Measurements from ENCODE around the gene ENDOD1. TPM values are rescaled to one million over a fixed set of nuclear protein-coding genes. Genes with fewer than 3 reads are reported as not detected.
A peak's percentile ranks its signal among the peaks of the same experiment; 100 is the strongest.

Gene ENDOD1
- total and polyA plus RNA-seq, 4 experiments from 2014 or later, result 7.2 to 13.3 (median 11.6) TPM

GRCh38 chr11:95166781-95167180, 77.1 kb downstream of the ENDOD1 start:
- Mint-ChIP-seq H3K27ac (no peak overlapping the region), H3K4me1 (peaks cover 12 to 23% (median 16%) of the 10 kb centered on the region in 4 donors), H3K9me3 (no peaks in the 10 kb centered on the region), H3K4me3 (no peak overlapping the region), H3K27me3 (no peaks in the 10 kb centered on the region), H3K36me3 (peaks cover 4 to 17% of the 10 kb centered on the region in 2 donors)
- CTCF ChIA-PET (ENCODE audit: partially characterized antibody), result interaction anchor here (0.8 to 4.1 kb wide), 6 partner anchors 10 to 598 kb away, joined by 3 to 23 read pairs (median 6); no protein-coding TSS in a partner anchor
- peaks cover 13% of the 10 kb centered on the region for H3K4me1 ChIP-seq (ENCODE audit: insufficient read depth, low read length)
- H3K27me3 ChIP-seq (ENCODE audit: insufficient read depth, low read length), result no peaks in the 10 kb centered on the region
- H3K4me3 ChIP-seq (ENCODE audit: low read length in 2 of 2), result no peak overlapping the region
- H3K36me3 ChIP-seq (ENCODE audit: insufficient read depth, low read length), result no peaks in the 10 kb centered on the region
- DNase-seq, result no peak
- intact Hi-C loops (cut with micrococcal nuclease), result no loop called here
- H3K9me3 ChIP-seq (ENCODE audit: control insufficient read depth in 1 of 2, low read length in 2 of 2), result no peaks in the 10 kb centered on the region
- H3K27ac ChIP-seq (ENCODE audit: low read depth, low read length), result no peak overlapping the region
- POLR2A ChIA-PET (ENCODE audit: partially characterized antibody), result interaction anchor here (1.4 kb wide), 1 partner anchor 539 kb away, joined by 5 read pairs; no protein-coding TSS in a partner anchor

GRCh38 chr11:95170294-95170693, 80.6 kb downstream of the ENDOD1 start:
- peaks cover 0 to 3% (median 0%) of the 10 kb centered on the region in 4 donors for H3K4me1 Mint-ChIP-seq
- POLR2A ChIA-PET (ENCODE audit: partially characterized antibody), result interaction anchor here (0.8 kb wide), 1 partner anchor 61 kb away, joined by 3 read pairs; the partner anchor contains the start of gene SESN3
- Histone ChIP-seq H3K36me3 (ENCODE audit: insufficient read depth, low read length) (peaks cover 9% of the 10 kb centered on the region), H3K4me3 (ENCODE audit: low read length in 2 of 2) (no peak overlapping the region), H3K27me3 (ENCODE audit: insufficient read depth, low read length) (no peaks in the 10 kb centered on the region), H3K4me1 (ENCODE audit: insufficient read depth, low read length) (no peaks in the 10 kb centered on the region), H3K27ac (ENCODE audit: low read depth, low read length) (no peak overlapping the region), H3K9me3 (ENCODE audit: control insufficient read depth in 1 of 2, low read length in 2 of 2) (no peaks in the 10 kb centered on the region)
- H3K27me3 Mint-ChIP-seq, result no peaks in the 10 kb centered on the region
- H3K27ac Mint-ChIP-seq, result no peak overlapping the region
- intact Hi-C loops (cut with micrococcal nuclease), result no loop called here
- no peak for DNase-seq
- no peaks in the 10 kb centered on the region for H3K9me3 Mint-ChIP-seq
- no peak overlapping the region for H3K4me3 Mint-ChIP-seq
- CTCF ChIA-PET (ENCODE audit: partially characterized antibody), result interaction anchor here (0.6 to 2.6 kb wide), 5 partner anchors 16 to 536 kb away, joined by 3 to 9 read pairs (median 3); partner anchors contain the start of gene SESN3
- H3K36me3 Mint-ChIP-seq, result peaks cover 10 to 38% of the 10 kb centered on the region in 2 donors

GRCh38 chr11:95175818-95176380, 86.3 kb downstream of the ENDOD1 start:
- POLR2A ChIA-PET (ENCODE audit: partially characterized antibody), result no interaction called here
- H3K27me3 Mint-ChIP-seq, result no peaks in the 10 kb centered on the region
- H3K4me1 Mint-ChIP-seq, result peaks cover 0 to 2% (median 0%) of the 10 kb centered on the region in 4 donors
- Histone ChIP-seq H3K36me3 (ENCODE audit: insufficient read depth, low read length) (peaks cover 24% of the 10 kb centered on the region), H3K4me1 (ENCODE audit: insufficient read depth, low read length) (no peaks in the 10 kb centered on the region), H3K27me3 (ENCODE audit: insufficient read depth, low read length) (no peaks in the 10 kb centered on the region), H3K9me3 (ENCODE audit: control insufficient read depth in 1 of 2, low read length in 2 of 2) (no peaks in the 10 kb centered on the region), H3K27ac (ENCODE audit: low read depth, low read length) (no peak overlapping the region), H3K4me3 (ENCODE audit: low read length in 2 of 2) (no peak overlapping the region)
- CTCF ChIA-PET (ENCODE audit: partially characterized antibody), result interaction anchor here (0.6 to 3.1 kb wide), 6 partner anchors 22 to 1288 kb away, joined by 3 to 14 read pairs (median 4); no protein-coding TSS in a partner anchor
- peaks cover 34 to 75% of the 10 kb centered on the region in 2 donors for H3K36me3 Mint-ChIP-seq
- peak overlapping the region in 2 of 7 donors; percentile 3 to 31 for H3K27ac Mint-ChIP-seq
- no peak overlapping the region for H3K4me3 Mint-ChIP-seq
- intact Hi-C loops (cut with micrococcal nuclease), result no loop called here
- no peaks in the 10 kb centered on the region for H3K9me3 Mint-ChIP-seq
- DNase-seq, result no peak

Other genes with a start within 250 kb of the ENDOD1 start
- 10 to 100 TPM; 62.7 to 69.4 TPM for gene CWC15, start 116.3 kb upstream of the ENDOD1 start, total RNA-seq
- 10 to 100 TPM; 64.6 to 67.8 TPM for gene CWC15, start 116.3 kb upstream of the ENDOD1 start, polyA plus RNA-seq
- under 1 TPM; 0.32 to 0.39 TPM for gene KDM4D, start 116.1 kb upstream of the ENDOD1 start, total RNA-seq
- gene KDM4D, start 116.1 kb upstream of the ENDOD1 start, polyA plus RNA-seq, result under 1 TPM; 0.21 to 0.37 TPM
- not detected for gene KDM4E, start 64.6 kb upstream of the ENDOD1 start, total RNA-seq
- gene KDM4E, start 64.6 kb upstream of the ENDOD1 start, polyA plus RNA-seq, result not detected
- gene KDM4F, start 40.4 kb upstream of the ENDOD1 start, total RNA-seq, result not detected
- not detected for gene KDM4F, start 40.4 kb upstream of the ENDOD1 start, polyA plus RNA-seq
- gene SRSF8, start 22.9 kb upstream of the ENDOD1 start, total RNA-seq, result 100 to 1,000 TPM; 107 to 117 TPM
- 100 to 1,000 TPM; 104 to 147 TPM for gene SRSF8, start 22.9 kb upstream of the ENDOD1 start, polyA plus RNA-seq
- 100 to 1,000 TPM; 204 to 211 TPM for gene SESN3, start 141.4 kb downstream of the ENDOD1 start, total RNA-seq
- gene SESN3, start 141.4 kb downstream of the ENDOD1 start, polyA plus RNA-seq, result 1 to 10 TPM; 1.8 to 3.4 TPM